OCI-LY3 (cell line): ENCODE measurements around the gene ZNF142.

Source experiments
- EZH2phosphoT487 ChIP-seq: fragments of 200-600 bp; shearing (Covaris generic); IDR thresholded peaks from 2 replicates; pipeline ENCODE4 v1.6.1; 2018; ENCODE audit warnings: antibody characterized with exemption, mixed run types, low read depth
- TF ChIP-seq, protein P1 (sequence below): fragments of 200-600, 300-600 bp; sonication (generic); IDR thresholded peaks from 2 replicates; pipeline ENCODE4 v1.5.1; 2014; ENCODE audit warnings: antibody characterized with exemption, low read length, low read depth

DNA sequence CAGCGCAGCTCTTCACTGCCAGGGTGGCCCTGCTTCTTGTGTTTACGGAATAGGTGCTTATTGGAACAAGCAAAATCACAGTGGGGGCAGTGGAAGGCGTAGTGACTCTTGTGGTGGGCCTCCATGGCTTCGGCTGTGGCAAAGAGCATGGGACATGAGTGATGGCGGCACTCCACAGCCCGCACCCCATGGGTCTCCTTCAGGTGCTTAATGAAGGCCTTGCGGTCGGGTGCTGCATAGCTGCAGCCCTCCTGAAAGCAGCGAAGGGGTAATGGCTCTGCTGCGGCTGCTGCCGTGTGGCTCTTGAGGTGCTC is 10.7 kb downstream of the ZNF142 start:
- TF ChIP-seq, protein P1, sequence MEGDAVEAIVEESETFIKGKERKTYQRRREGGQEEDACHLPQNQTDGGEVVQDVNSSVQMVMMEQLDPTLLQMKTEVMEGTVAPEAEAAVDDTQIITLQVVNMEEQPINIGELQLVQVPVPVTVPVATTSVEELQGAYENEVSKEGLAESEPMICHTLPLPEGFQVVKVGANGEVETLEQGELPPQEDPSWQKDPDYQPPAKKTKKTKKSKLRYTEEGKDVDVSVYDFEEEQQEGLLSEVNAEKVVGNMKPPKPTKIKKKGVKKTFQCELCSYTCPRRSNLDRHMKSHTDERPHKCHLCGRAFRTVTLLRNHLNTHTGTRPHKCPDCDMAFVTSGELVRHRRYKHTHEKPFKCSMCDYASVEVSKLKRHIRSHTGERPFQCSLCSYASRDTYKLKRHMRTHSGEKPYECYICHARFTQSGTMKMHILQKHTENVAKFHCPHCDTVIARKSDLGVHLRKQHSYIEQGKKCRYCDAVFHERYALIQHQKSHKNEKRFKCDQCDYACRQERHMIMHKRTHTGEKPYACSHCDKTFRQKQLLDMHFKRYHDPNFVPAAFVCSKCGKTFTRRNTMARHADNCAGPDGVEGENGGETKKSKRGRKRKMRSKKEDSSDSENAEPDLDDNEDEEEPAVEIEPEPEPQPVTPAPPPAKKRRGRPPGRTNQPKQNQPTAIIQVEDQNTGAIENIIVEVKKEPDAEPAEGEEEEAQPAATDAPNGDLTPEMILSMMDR = no peak
- TF ChIP-seq EZH2phosphoT487 = no peak
